ENCODE measurements around the gene CFAP47.

GRCh38 chrX:36388901-36389300, 469.4 kb downstream of the CFAP47 start:
- TF ChIP-seq CTCF (conservative IDR thresholded peaks at IDR 0.05 in 1 of 2, IDR thresholded peaks at IDR 0.05 in 1 of 2; ENCODE audit: extremely low read depth in 1 of 2, insufficient read depth in 1 of 2, low read depth in 1 of 2, low read length in 2 of 2) (no peak), EZH2 (IDR thresholded peaks at IDR 0.05; ENCODE audit: borderline replicate concordance, low read length) (no peak)
